ENCODE data around the gene IFI27L2. TPM values are rescaled to one million over a fixed set of nuclear protein-coding genes. Genes with fewer than 3 reads are reported as not detected.

Gene IFI27L2
- total and polyA plus RNA-seq, 2 of the 8 experiments (the other 6 are each of a cell fraction or from before 2014, with no cell fraction given), result 14.0 to 69.6 TPM

GRCh38 chr14:94116701-94117100 lies 12.7 kb downstream of the IFI27L2 start:
- ChIA-PET CTCF (ENCODE audit: partially characterized antibody) (interaction anchor here (1.7 kb wide), 1 partner anchor 65 kb away, joined by 5 read pairs; no protein-coding TSS in a partner anchor), POLR2A (ENCODE audit: partially characterized antibody) (interaction anchor here (3.7 kb wide), 1 partner anchor 12 kb away, joined by 11 read pairs; the partner anchor contains the start of gene IFI27L2)
- no peak for DNase-seq (ENCODE audit: low read depth in 1 of 2, low spot score in 2 of 2)
- H3K27me3 ChIP-seq (replicated peaks in 1 of 4; ENCODE audit: control insufficient read depth in 3 of 4, extremely low read depth in 1 of 4, insufficient read depth in 3 of 4, low read length in 3 of 4), result peaks cover 0 to 2% (median 0%) of the 10 kb centered on the region in 4 experiments; a peak in 1 of 7 replicates
- H3K9ac ChIP-seq (replicated peaks in 1 of 4; ENCODE audit: extremely low read depth in 1 of 4, low read depth in 3 of 4, low read length in 3 of 4), result no peak overlapping the region
- no peak overlapping the region for H3K4ac ChIP-seq (replicated peaks; ENCODE audit: insufficient read length, low read depth, low read length)
- WGBS, 2 experiments (ENCODE audit: extremely low coverage in 1 of 2, insufficient coverage in 1 of 2, insufficient read length in 1 of 2, insufficient replicate concordance in 2 of 2, low coverage in 1 of 2, low lambda C conversion rate in 2 of 2, missing lambda C conversion rate in 1 of 2), result 95% methylated on average over 6 of the region's 10 CpGs; no CpG with 5 or more reads in 1 of the 2 experiments
- no peak overlapping the region for H2AFZ ChIP-seq (ENCODE audit: low read length)
- no peak overlapping the region for H2BK120ac ChIP-seq (replicated peaks; ENCODE audit: low read depth, low read length)
- no peak overlapping the region for H3K27ac ChIP-seq (ENCODE audit: low read depth, low read length)
- no peak overlapping the region for H2AK5ac ChIP-seq (ENCODE audit: low read depth, low read length)
- H3K18ac ChIP-seq (ENCODE audit: extremely low read depth, low read length), result no peak overlapping the region
- H3K4me3 ChIP-seq (ENCODE audit: extremely low read depth in 1 of 4, insufficient read depth in 2 of 4, low read depth in 3 of 4, low read length in 4 of 4), result no peak overlapping the region
- H3K9me3 ChIP-seq (ENCODE audit: insufficient read depth in 2 of 2, low read depth in 1 of 2, low read length in 1 of 2), result peaks cover 2 to 7% of the 10 kb centered on the region in 2 experiments; a peak in 1 of 4 replicates
- no peak overlapping the region for H3K56ac ChIP-seq (replicated peaks; ENCODE audit: insufficient read length, low read depth, low read length)
- no peak overlapping the region for H3K23ac ChIP-seq (ENCODE audit: insufficient read length)
- no peak overlapping the region for H3K14ac ChIP-seq (ENCODE audit: insufficient read length)
- H4K5ac ChIP-seq (ENCODE audit: insufficient read length, low read depth, low read length), result no peak overlapping the region
- no peaks in the 10 kb centered on the region for H3K23me2 ChIP-seq (ENCODE audit: low read depth, low read length)
- H2BK20ac ChIP-seq (ENCODE audit: low read length), result no peak overlapping the region
- H3K36me3 ChIP-seq (ENCODE audit: control insufficient read depth in 2 of 4, insufficient read depth in 4 of 4, low read length in 3 of 4), result no peaks in the 10 kb centered on the region
- no peak for FAIRE-seq
- H4K20me1 ChIP-seq (replicated peaks in 1 of 2; ENCODE audit: control insufficient read depth in 1 of 2, insufficient read depth in 2 of 2, low read length in 2 of 2), result no peaks in the 10 kb centered on the region
- H2BK12ac ChIP-seq (ENCODE audit: low read depth, low read length), result no peak overlapping the region
- H4K8ac ChIP-seq (ENCODE audit: extremely low read depth, insufficient read depth, low read length), result no peak overlapping the region; the same call in 1 of the 2 replicates
- no peak overlapping the region for H3K4me2 ChIP-seq (ENCODE audit: insufficient read depth in 1 of 2, low read depth in 2 of 2, low read length in 2 of 2)
- H3K4me1 ChIP-seq (replicated peaks in 1 of 4; ENCODE audit: control insufficient read depth in 3 of 4, insufficient read depth in 4 of 4, low read length in 3 of 4), result no peaks in the 10 kb centered on the region
- no peak overlapping the region for H4K91ac ChIP-seq (replicated peaks; ENCODE audit: insufficient read length, low read length)
- no peak overlapping the region for H2BK15ac ChIP-seq (ENCODE audit: low read length)
- H2BK5ac ChIP-seq (ENCODE audit: low read depth, low read length), result no peak overlapping the region
- H3K79me1 ChIP-seq (ENCODE audit: low read depth, low read length), result no peaks in the 10 kb centered on the region
- H3K79me2 ChIP-seq (ENCODE audit: control insufficient read depth in 1 of 2, insufficient read depth in 2 of 2, low read length in 2 of 2), result no peaks in the 10 kb centered on the region
- TF ChIP-seq EZH2 (IDR thresholded peaks at IDR 0.05; ENCODE audit: low read depth, low read length, severe bottlenecking) (no peak), SIN3A (conservative IDR thresholded peaks at IDR 0.05 in 1 of 2, IDR thresholded peaks at IDR 0.05 in 1 of 2; ENCODE audit: low read depth in 1 of 2, low read length in 2 of 2) (no peak), POU5F1 (IDR thresholded peaks at IDR 0.05; ENCODE audit: low read depth, low read length) (no peak), HDAC2 (IDR thresholded peaks at IDR 0.05; ENCODE audit: borderline replicate concordance in 1 of 2, low read depth in 2 of 2, low read length in 2 of 2) (no peak), BACH1 (IDR thresholded peaks at IDR 0.05; ENCODE audit: low read length) (no peak), CTCF (IDR thresholded peaks at IDR 0.05; ENCODE audit: control extremely low read depth in 1 of 3, insufficient read depth in 1 of 3, low read depth in 1 of 3, low read length in 3 of 3) (no peak), CHD2 (IDR thresholded peaks at IDR 0.05; ENCODE audit: low read length) (no peak), SP1 (IDR thresholded peaks at IDR 0.05; ENCODE audit: low read depth, low read length) (no peak), CBX8 (IDR thresholded peaks at IDR 0.05; ENCODE audit: borderline replicate concordance, low read depth, low read length) (no peak), EGR1 (IDR thresholded peaks at IDR 0.05; ENCODE audit: borderline replicate concordance, low read depth, low read length) (no peak), SUZ12 (IDR thresholded peaks at IDR 0.05; ENCODE audit: low read length) (no peak)
